Gastrocnemius medialis (tissue), 4 donors: ENCODE measurements around the gene RAD54L2.

Experiments
- CTCF ChIP-seq, 5 experiments: fragments of 450-650 bp in 3 of 5; fragments of 200-600 bp in 2 of 5; sonication (generic) in 2 of 5; IDR thresholded peaks in 4 of 5; conservative IDR thresholded peaks in 1 of 5; 1 replicate in 4 of 5; 2 replicates in 1 of 5; pipeline ENCODE4 v1.5.1; 2016 to 2019; ENCODE audit warnings: antibody characterized with exemption in 5 of 5, mild to moderate bottlenecking in 3 of 5, moderate library complexity in 3 of 5
- POLR2A ChIP-seq, 2 donors: fragments of 450-650 bp; IDR thresholded peaks; one replicate each; pipeline ENCODE4 v1.6.1; 2017; ENCODE audit warnings: antibody characterized with exemption in 2 of 2, mild to moderate bottlenecking in 2 of 2, moderate library complexity in 2 of 2

GRCh38 chr3:51503007-51503406 lies 35.5 kb upstream of the RAD54L2 start:
- TF ChIP-seq CTCF (IDR thresholded peaks at IDR 0.05 in 4 of 5, conservative IDR thresholded peaks at IDR 0.05 in 1 of 5) (no peak), POLR2A (IDR thresholded peaks at IDR 0.05) (no peak)
